HEK293T (cell line): Measurements from ENCODE around the gene PLXDC1.

Experiments
- BHLHE40 ChIP-seq: fragments of 450-650 bp; IDR thresholded peaks from 2 replicates; pipeline ENCODE4 v1.6.1; 2016; ENCODE audit warnings: mild to moderate bottlenecking, moderate library complexity, borderline replicate concordance
- ELF4 ChIP-seq: fragments of 450-650 bp; IDR thresholded peaks from 2 replicates; pipeline ENCODE4 v1.6.1; 2017; ENCODE audit warnings: antibody characterized with exemption
- FOXA1 ChIP-seq: fragments of 450-650 bp; IDR thresholded peaks from 2 replicates; pipeline ENCODE4 v1.6.1; 2016; ENCODE audit warnings: mild to moderate bottlenecking
- FOXK2 ChIP-seq: fragments of 450-650 bp; IDR thresholded peaks from 2 replicates; pipeline ENCODE4 v1.6.1; 2016; ENCODE audit warnings: mild to moderate bottlenecking
- FOXM1 ChIP-seq: fragments of 450-650 bp; IDR thresholded peaks from 2 replicates; pipeline ENCODE4 v1.6.1; 2017; ENCODE audit warnings: mild to moderate bottlenecking, borderline replicate concordance
- L3MBTL2 ChIP-seq: fragments of 450-650 bp; conservative IDR thresholded peaks from 2 replicates; pipeline ENCODE4 v1.6.1; 2016; ENCODE audit warnings: mild to moderate bottlenecking
- SP1 ChIP-seq: fragments of 450-650 bp; IDR thresholded peaks from 2 replicates; pipeline ENCODE4 v1.6.1; 2017
- SUZ12 ChIP-seq: fragments of 450-650 bp; IDR thresholded peaks from 2 replicates; pipeline ENCODE4 v1.6.1; 2016; ENCODE audit warnings: mild to moderate bottlenecking
- TARDBP ChIP-seq: fragments of 450-650 bp; IDR thresholded peaks from 2 replicates; pipeline ENCODE4 v1.6.1; 2016
- ZNF384 ChIP-seq: fragments of 450-650 bp; IDR thresholded peaks from 2 replicates; pipeline ENCODE4 v1.6.1; 2016
- TF ChIP-seq, protein P1 (sequence below): fragments of 450-650 bp; IDR thresholded peaks from 2 replicates; pipeline ENCODE4 v1.6.1; 2016

DNA sequence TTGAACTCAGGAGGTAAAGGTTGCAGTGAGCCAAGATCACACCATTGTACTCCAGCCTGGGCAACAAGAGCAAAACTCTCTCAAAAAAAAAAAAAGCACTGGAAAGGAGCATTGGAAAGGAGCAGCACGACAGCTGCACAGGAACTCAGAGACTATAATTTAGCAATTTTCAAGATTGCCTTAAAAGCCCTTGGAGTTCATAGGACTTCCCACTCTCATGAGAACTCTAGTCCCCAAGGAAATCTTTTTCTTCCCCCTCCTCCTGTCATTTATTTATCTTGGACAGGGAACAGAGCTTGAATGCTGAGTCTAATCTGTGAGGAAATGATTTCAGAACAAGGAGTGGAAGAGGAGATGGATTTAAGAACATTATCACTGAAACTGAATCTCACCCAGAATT lies 69.0 kb downstream of the PLXDC1 start:
- TF ChIP-seq ELF4 (no peak), SP1 (no peak), FOXK2 (no peak), SUZ12 (no peak), FOXM1 (no peak), ZNF384 (no peak), BHLHE40 (no peak), L3MBTL2 (no peak), TARDBP (no peak), FOXA1 (no peak)
- TF ChIP-seq, protein P1, sequence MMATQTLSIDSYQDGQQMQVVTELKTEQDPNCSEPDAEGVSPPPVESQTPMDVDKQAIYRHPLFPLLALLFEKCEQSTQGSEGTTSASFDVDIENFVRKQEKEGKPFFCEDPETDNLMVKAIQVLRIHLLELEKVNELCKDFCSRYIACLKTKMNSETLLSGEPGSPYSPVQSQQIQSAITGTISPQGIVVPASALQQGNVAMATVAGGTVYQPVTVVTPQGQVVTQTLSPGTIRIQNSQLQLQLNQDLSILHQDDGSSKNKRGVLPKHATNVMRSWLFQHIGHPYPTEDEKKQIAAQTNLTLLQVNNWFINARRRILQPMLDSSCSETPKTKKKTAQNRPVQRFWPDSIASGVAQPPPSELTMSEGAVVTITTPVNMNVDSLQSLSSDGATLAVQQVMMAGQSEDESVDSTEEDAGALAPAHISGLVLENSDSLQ = no peak
